H9 (cell line): Measurements from ENCODE around the gene CCL19. TPM values are rescaled to one million over a fixed set of nuclear protein-coding genes. Genes with fewer than 3 reads are reported as not detected.
A peak's percentile ranks its signal among the peaks of the same experiment; 100 is the strongest.

Experiments
- DNase-seq: peaks from one replicate; pipeline ENCODE4 v3.0.0-alpha.2; 2017
- H2AFZ ChIP-seq: one replicate; pipeline ENCODE4 v1.6.1; 2013; ENCODE audit warnings: mild to moderate bottlenecking, low read length, control low read depth, moderate library complexity
- H2AK5ac ChIP-seq: 2 replicates; pipeline ENCODE4 v1.6.1; 2013; ENCODE audit warnings: low read length, control low read depth, mixed read lengths; ENCODE audit not compliant: insufficient read length
- H2BK120ac ChIP-seq: one replicate; pipeline ENCODE4 v1.6.1; 2013; ENCODE audit warnings: low read depth, mild to moderate bottlenecking, low read length, control low read depth, inconsistent platforms; ENCODE audit not compliant: poor library complexity, severe bottlenecking
- H2BK12ac ChIP-seq: 2 replicates; pipeline ENCODE4 v1.6.1; 2013; ENCODE audit warnings: low read length, control low read depth, mixed read lengths, low read depth; ENCODE audit not compliant: insufficient read length
- H2BK15ac ChIP-seq: 2 replicates; pipeline ENCODE4 v1.6.1; 2013; ENCODE audit warnings: low read depth, low read length, control low read depth
- H2BK20ac ChIP-seq: one replicate; pipeline ENCODE4 v1.6.1; 2013; ENCODE audit warnings: low read depth, mild to moderate bottlenecking, low read length, control low read depth, inconsistent platforms; ENCODE audit not compliant: poor library complexity, severe bottlenecking
- H2BK5ac ChIP-seq: 2 replicates; pipeline ENCODE4 v1.6.1; 2013; ENCODE audit warnings: low read length, control low read depth, mixed read lengths; ENCODE audit not compliant: insufficient read length
- H3K14ac ChIP-seq: 2 replicates; pipeline ENCODE4 v1.6.1; 2013; ENCODE audit warnings: low read length, control low read depth; ENCODE audit not compliant: insufficient read depth
- H3K18ac ChIP-seq: 2 replicates; pipeline ENCODE4 v1.6.1; 2013; ENCODE audit warnings: low read depth, mild to moderate bottlenecking, mixed read lengths, low read length, control low read depth; ENCODE audit not compliant: insufficient read length
- H3K23ac ChIP-seq: 2 replicates; pipeline ENCODE4 v1.6.1; 2013; ENCODE audit warnings: low read length, control low read depth, mixed read lengths, low read depth; ENCODE audit not compliant: insufficient read length
- H3K23me2 ChIP-seq: 2 replicates; pipeline ENCODE4 v1.6.1; 2013; ENCODE audit warnings: low read depth, mild to moderate bottlenecking, mixed read lengths, low read length, control low read depth; ENCODE audit not compliant: insufficient read length, poor library complexity, severe bottlenecking
- H3K27ac ChIP-seq: 2 replicates; pipeline ENCODE4 v1.5.1; 2013; ENCODE audit warnings: low read length, control low read depth, mixed read lengths, low read depth; ENCODE audit not compliant: insufficient read length
- H3K27me3 ChIP-seq: 2 replicates; pipeline ENCODE4 v1.6.1; 2013; ENCODE audit warnings: low read length, control low read depth, inconsistent platforms; ENCODE audit not compliant: insufficient read depth
- H3K4ac ChIP-seq: 2 replicates; pipeline ENCODE4 v1.6.1; 2013; ENCODE audit warnings: low read depth, mild to moderate bottlenecking, control low read depth, inconsistent platforms, low read length, moderate library complexity
- H3K4me1 ChIP-seq: 2 replicates; pipeline ENCODE4 v1.6.1; 2013; ENCODE audit warnings: low read length, control low read depth, inconsistent platforms; ENCODE audit not compliant: insufficient read depth
- H3K4me2 ChIP-seq: 2 replicates; pipeline ENCODE4 v1.6.1; 2013; ENCODE audit warnings: low read length, control low read depth, mixed read lengths; ENCODE audit not compliant: insufficient read length, insufficient read depth
- H3K56ac ChIP-seq: 2 replicates; pipeline ENCODE4 v1.6.1; 2013; ENCODE audit warnings: low read depth, mild to moderate bottlenecking, mixed read lengths, low read length, control low read depth; ENCODE audit not compliant: insufficient read length
- H3K79me1 ChIP-seq: 2 replicates; pipeline ENCODE4 v1.6.1; 2013; ENCODE audit warnings: low read depth, mild to moderate bottlenecking, moderate library complexity, low read length, control low read depth, inconsistent platforms; ENCODE audit not compliant: insufficient read depth, poor library complexity, severe bottlenecking
- H3K79me2 ChIP-seq: 2 replicates; pipeline ENCODE4 v1.6.1; 2013; ENCODE audit warnings: low read length, control low read depth, inconsistent platforms; ENCODE audit not compliant: insufficient read depth
- H3K9ac ChIP-seq: 2 replicates; pipeline ENCODE4 v1.6.1; 2013; ENCODE audit warnings: low read length, control low read depth, mixed read lengths; ENCODE audit not compliant: insufficient read length; ENCODE audit errors: extremely low read depth
- H3K9me3 ChIP-seq: one replicate; pipeline ENCODE4 v1.6.1; 2013; ENCODE audit warnings: low read depth, low read length, inconsistent platforms; ENCODE audit not compliant: control insufficient read depth
- H3T11ph ChIP-seq: one replicate; pipeline ENCODE4 v1.6.1; 2013; ENCODE audit warnings: mild to moderate bottlenecking, low read length, control low read depth, inconsistent platforms
- H4K20me1 ChIP-seq: one replicate; pipeline ENCODE4 v1.6.1; 2013; ENCODE audit not compliant: control insufficient read depth, insufficient read length, insufficient read depth
- H4K5ac ChIP-seq: 2 replicates; pipeline ENCODE4 v1.6.1; 2013; ENCODE audit warnings: low read depth, mild to moderate bottlenecking, mixed read lengths, low read length, control low read depth; ENCODE audit not compliant: insufficient read length
- H4K8ac ChIP-seq: replicated peaks from 2 replicates; pipeline ENCODE4 v1.6.1; 2013; ENCODE audit warnings: low read length, control low read depth, mixed read lengths, low read depth; ENCODE audit not compliant: insufficient read length
- H4K91ac ChIP-seq: 2 replicates; pipeline ENCODE4 v1.6.1; 2013; ENCODE audit warnings: low read depth, mild to moderate bottlenecking, moderate library complexity, mixed read lengths, low read length, control low read depth; ENCODE audit not compliant: insufficient read length
- H3K27ac Mint-ChIP-seq, 3 experiments: 2 replicates in 2 of 3; 3 replicates in 1 of 3; pipeline ENCODE4 v1.8.0; 2020 to 2021; ENCODE audit warnings: mixed read lengths in 3 of 3, mild to moderate bottlenecking in 1 of 3, moderate library complexity in 1 of 3
- H3K27me3 Mint-ChIP-seq: 2 replicates; pipeline ENCODE4 v1.8.0; 2021; ENCODE audit warnings: low read depth, mild to moderate bottlenecking, moderate library complexity, mixed read lengths
- H3K36me3 Mint-ChIP-seq, 3 experiments: 2 replicates in 2 of 3; 3 replicates in 1 of 3; pipeline ENCODE4 v1.8.0; 2020 to 2021; ENCODE audit warnings: low read depth in 3 of 3, mixed read lengths in 3 of 3; ENCODE audit not compliant: insufficient read depth in 1 of 3
- H3K4me1 Mint-ChIP-seq, 2 experiments: 2 replicates each; pipeline ENCODE4 v1.8.0; 2020; ENCODE audit warnings: mixed read lengths in 2 of 2
- H3K4me3 Mint-ChIP-seq, 2 experiments: 2 replicates in 1 of 2; 3 replicates in 1 of 2; pipeline ENCODE4 v1.8.0; 2020 to 2021; ENCODE audit warnings: mild to moderate bottlenecking in 2 of 2, mixed read lengths in 2 of 2, moderate library complexity in 1 of 2
- H3K9me3 Mint-ChIP-seq, 2 experiments: 2 replicates in 1 of 2; 3 replicates in 1 of 2; pipeline ENCODE4 v1.8.0; 2020; ENCODE audit warnings: mild to moderate bottlenecking in 2 of 2, mixed read lengths in 2 of 2, moderate library complexity in 1 of 2
- WGBS: extraction: QIAGEN DNeasy Blood & Tissue Kit; methylation state at CpG from one replicate; pipeline ENCODE4 v1.1.7; 2013; ENCODE audit warnings: missing lambda C conversion rate, low lambda C conversion rate, mixed read lengths; ENCODE audit not compliant: insufficient read length; ENCODE audit errors: extremely low coverage; 5-methylcytosine and 5-hydroxymethylcytosine counted together
- total RNA-seq: library from RNA; stranded (reverse); gene quantifications from 2 replicates; pipeline ENCODE4 v1.2.1, GENCODE V29; 2021
- TF ChIP-seq, protein P1 (sequence below): fragments of 200-600 bp; sonication (generic); conservative IDR thresholded peaks from 3 replicates; pipeline ENCODE4 v1.8.0; 2021; ENCODE audit warnings: antibody characterized with exemption, mild to moderate bottlenecking

Gene CCL19
- total RNA-seq, 1 experiment from 2014 or later = not detected

GRCh38 chr9:34652602-34653000 lies 38.5 kb downstream of the CCL19 start:
- Histone ChIP-seq H3K56ac (no peak overlapping the region), H2BK15ac (no peak overlapping the region), H3K9me3 (no peaks in the 10 kb centered on the region), H2BK120ac (no peak overlapping the region), H3K4ac (no peak overlapping the region), H4K5ac (no peak overlapping the region), H3K79me1 (no peaks in the 10 kb centered on the region), H3T11ph (no peak overlapping the region), H3K23me2 (peaks cover 9% of the 10 kb centered on the region), H3K79me2 (no peaks in the 10 kb centered on the region; the same call in 1 of the 2 replicates), H2BK12ac (no peak overlapping the region), H3K27me3 (no peaks in the 10 kb centered on the region), H3K4me1 (peaks cover 7% of the 10 kb centered on the region; the same call in 1 of the 2 replicates), H2BK5ac (no peak overlapping the region), H3K9ac (no peak overlapping the region), H4K20me1 (peaks cover 3% of the 10 kb centered on the region), H3K27ac (no peak overlapping the region), H2AFZ (no peak overlapping the region), H4K8ac (no peak overlapping the region), H3K4me2 (peak overlapping the region; percentile 63), H3K14ac (no peak overlapping the region), H2BK20ac (no peak overlapping the region), H3K18ac (no peak overlapping the region), H4K91ac (no peak overlapping the region), H3K23ac (no peak overlapping the region), H2AK5ac (no peak overlapping the region)
- TF ChIP-seq, protein P1, sequence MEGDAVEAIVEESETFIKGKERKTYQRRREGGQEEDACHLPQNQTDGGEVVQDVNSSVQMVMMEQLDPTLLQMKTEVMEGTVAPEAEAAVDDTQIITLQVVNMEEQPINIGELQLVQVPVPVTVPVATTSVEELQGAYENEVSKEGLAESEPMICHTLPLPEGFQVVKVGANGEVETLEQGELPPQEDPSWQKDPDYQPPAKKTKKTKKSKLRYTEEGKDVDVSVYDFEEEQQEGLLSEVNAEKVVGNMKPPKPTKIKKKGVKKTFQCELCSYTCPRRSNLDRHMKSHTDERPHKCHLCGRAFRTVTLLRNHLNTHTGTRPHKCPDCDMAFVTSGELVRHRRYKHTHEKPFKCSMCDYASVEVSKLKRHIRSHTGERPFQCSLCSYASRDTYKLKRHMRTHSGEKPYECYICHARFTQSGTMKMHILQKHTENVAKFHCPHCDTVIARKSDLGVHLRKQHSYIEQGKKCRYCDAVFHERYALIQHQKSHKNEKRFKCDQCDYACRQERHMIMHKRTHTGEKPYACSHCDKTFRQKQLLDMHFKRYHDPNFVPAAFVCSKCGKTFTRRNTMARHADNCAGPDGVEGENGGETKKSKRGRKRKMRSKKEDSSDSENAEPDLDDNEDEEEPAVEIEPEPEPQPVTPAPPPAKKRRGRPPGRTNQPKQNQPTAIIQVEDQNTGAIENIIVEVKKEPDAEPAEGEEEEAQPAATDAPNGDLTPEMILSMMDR = no peak
- Mint-ChIP-seq H3K27me3 (peaks cover 5% of the 10 kb centered on the region), H3K4me3 (peak overlapping the region; percentile 46 to 71; a peak in 4 of 5 replicates), H3K27ac (peak overlapping the region in 1 of 3 experiments; percentile 46; a peak in 3 of 7 replicates), H3K36me3 (peaks cover 13 to 26% (median 23%) of the 10 kb centered on the region in 3 experiments; a peak in 5 of 7 replicates), H3K4me1 (peaks cover 34 to 46% of the 10 kb centered on the region in 2 experiments), H3K9me3 (no peaks in the 10 kb centered on the region)
- no CpG with 5 or more reads among the region's 5 CpGs for WGBS
- DNase-seq = no peak
